SK-N-SH treated with all-trans-retinoic acid at 6 μM for 48 hours (cell line): Measurements from ENCODE around the gene FCF1.

Source experiments
- ATAC-seq: fragments of 200-7000 bp; cut with Tn5 transposase; 3 replicates; pipeline ENCODE4 v1.9.1; 2020; ENCODE audit warnings: mild to moderate bottlenecking, moderate library complexity
- ARNTL ChIP-seq: fragments of 450-650 bp; formaldehyde crosslinking; IDR thresholded peaks from 2 replicates; pipeline ENCODE4 v1.5.0; 2020; ENCODE audit warnings: low read depth, mild to moderate bottlenecking, moderate library complexity, borderline replicate concordance
- CREB5 ChIP-seq: fragments of 250-450 bp; sonication (Bioruptor Pico); IDR thresholded peaks from 2 replicates; pipeline ENCODE4 v1.5.1; 2020; ENCODE audit warnings: low read depth, mild to moderate bottlenecking, moderate library complexity
- CSDC2 ChIP-seq: fragments of 250-450 bp; sonication (Bioruptor Pico); IDR thresholded peaks from 2 replicates; pipeline ENCODE4 v1.5.0; 2020; ENCODE audit warnings: mild to moderate bottlenecking, moderate library complexity
- CSRNP3 ChIP-seq: fragments of 250-450 bp; sonication (Bioruptor Pico); IDR thresholded peaks from 2 replicates; pipeline ENCODE4 v1.5.1; 2021; ENCODE audit warnings: mild to moderate bottlenecking, moderate library complexity
- ESRRG ChIP-seq: fragments of 250-450 bp; sonication (Bioruptor Pico); IDR thresholded peaks from 2 replicates; pipeline ENCODE4 v1.6.1; 2021; ENCODE audit warnings: mild to moderate bottlenecking
- ISL1 ChIP-seq: fragments of 250-450 bp; sonication (Bioruptor Pico); IDR thresholded peaks from 2 replicates; pipeline ENCODE4 v2.1.2; 2022; ENCODE audit warnings: mild to moderate bottlenecking, moderate library complexity
- OSR1 ChIP-seq: fragments of 250-450 bp; sonication (Bioruptor Pico); IDR thresholded peaks from 2 replicates; pipeline ENCODE4 v1.8.0; 2022; ENCODE audit warnings: moderate library complexity, mild to moderate bottlenecking, inconsistent platforms
- PATZ1 ChIP-seq: fragments of 250-450 bp; sonication (Bioruptor Pico); IDR thresholded peaks from 2 replicates; pipeline ENCODE4 v1.8.0; 2020; ENCODE audit warnings: mild to moderate bottlenecking, moderate library complexity, borderline replicate concordance
- POU6F1 ChIP-seq: fragments of 250-450 bp; sonication (Bioruptor Pico); IDR thresholded peaks from 2 replicates; pipeline ENCODE4 v1.8.0; 2021; ENCODE audit warnings: low read depth, mild to moderate bottlenecking, moderate library complexity, borderline replicate concordance
- RARB ChIP-seq: fragments of 250-450 bp; sonication (Bioruptor Pico); IDR thresholded peaks from 2 replicates; pipeline ENCODE4 v1.8.0; 2021; ENCODE audit warnings: mild to moderate bottlenecking, moderate library complexity
- SNAI2 ChIP-seq: fragments of 250-450 bp; sonication (Bioruptor Pico); IDR thresholded peaks from 2 replicates; pipeline ENCODE4 v1.5.0; 2020; ENCODE audit warnings: mild to moderate bottlenecking, moderate library complexity
- TCF4 ChIP-seq: fragments of 250-450 bp; sonication (Bioruptor Pico); IDR thresholded peaks from 2 replicates; pipeline ENCODE4 v1.8.0; 2021; ENCODE audit warnings: mild to moderate bottlenecking, moderate library complexity, borderline replicate concordance
- TOX ChIP-seq: fragments of 250-450 bp; sonication (Bioruptor Pico); IDR thresholded peaks from 2 replicates; pipeline ENCODE4 v1.8.0; 2021; ENCODE audit warnings: mild to moderate bottlenecking, moderate library complexity, borderline replicate concordance
- TSHZ2 ChIP-seq: fragments of 250-450 bp; sonication (Bioruptor Pico); IDR thresholded peaks from 2 replicates; pipeline ENCODE4 v1.5.0; 2020; ENCODE audit warnings: mild to moderate bottlenecking, moderate library complexity
- ZC3H10 ChIP-seq: fragments of 250-450 bp; sonication (Bioruptor Pico); IDR thresholded peaks from 2 replicates; pipeline ENCODE4 v1.5.1; 2021; ENCODE audit warnings: mild to moderate bottlenecking, moderate library complexity
- ZFP3 ChIP-seq: fragments of 250-450 bp; sonication (Bioruptor Pico); IDR thresholded peaks from 2 replicates; pipeline ENCODE4 v1.5.0; 2020; ENCODE audit warnings: mild to moderate bottlenecking, moderate library complexity
- ZNF565 ChIP-seq: fragments of 450-650 bp; formaldehyde crosslinking; conservative IDR thresholded peaks from 2 replicates; pipeline ENCODE4 v1.5.0; 2020; ENCODE audit warnings: low read depth, mild to moderate bottlenecking, moderate library complexity
- ZNF70 ChIP-seq: fragments of 450-650 bp; formaldehyde crosslinking; IDR thresholded peaks from 2 replicates; pipeline ENCODE4 v1.5.0; 2020; ENCODE audit warnings: mild to moderate bottlenecking, moderate library complexity
- ZNF8 ChIP-seq: fragments of 450-650 bp; formaldehyde crosslinking; IDR thresholded peaks from 2 replicates; pipeline ENCODE4 v1.5.0; 2020; ENCODE audit warnings: mild to moderate bottlenecking, moderate library complexity

FCF1 gene

GRCh38 chr14:74675219-74675618 lies 37.7 kb upstream of the FCF1 start:
- ATAC-seq, result no peak
- TF ChIP-seq ZC3H10 (no peak), OSR1 (CRISPR knock-in tag) (no peak), ZFP3 (CRISPR knock-in tag) (no peak), CREB5 (CRISPR knock-in tag) (no peak), TSHZ2 (CRISPR knock-in tag) (no peak), ZNF70 (CRISPR knock-in tag) (no peak), ZNF565 (CRISPR knock-in tag) (no peak), CSRNP3 (CRISPR knock-in tag) (no peak), TCF4 (CRISPR knock-in tag) (no peak), ARNTL (CRISPR knock-in tag) (no peak), POU6F1 (CRISPR knock-in tag) (no peak), ZNF8 (CRISPR knock-in tag) (no peak), TOX (CRISPR knock-in tag) (no peak), PATZ1 (CRISPR knock-in tag) (no peak), ESRRG (CRISPR knock-in tag) (no peak), ISL1 (CRISPR knock-in tag) (no peak)

- ATAC-seq, result no peak
- TF ChIP-seq ZNF565 (CRISPR knock-in tag), result no peak
- TF ChIP-seq PATZ1 (CRISPR knock-in tag), result no peak
- no peak for TF ChIP-seq RARB (CRISPR knock-in tag)
- TF ChIP-seq TCF4 (CRISPR knock-in tag), result no peak
- TF ChIP-seq CSDC2 (CRISPR knock-in tag), result no peak
- no peak for TF ChIP-seq CREB5 (CRISPR knock-in tag)
- TF ChIP-seq SNAI2 (CRISPR knock-in tag), result no peak
- no peak for TF ChIP-seq ESRRG (CRISPR knock-in tag)
- TF ChIP-seq ZNF8 (CRISPR knock-in tag), result no peak
- no peak for TF ChIP-seq ZC3H10
- TF ChIP-seq CSRNP3 (CRISPR knock-in tag), result no peak
Observed at GRCh38 chr14:74682169-74682952, 30.6 kb upstream of the FCF1 start.
